ENCODE data around the gene YJEFN3. TPM values are rescaled to one million over a fixed set of nuclear protein-coding genes. Genes with fewer than 3 reads are reported as not detected.
A peak's percentile ranks its signal among the peaks of the same experiment; 100 is the strongest.

YJEFN3 gene
- total RNA-seq, 1 experiment from 2014 or later: 6.1 TPM

DNA sequence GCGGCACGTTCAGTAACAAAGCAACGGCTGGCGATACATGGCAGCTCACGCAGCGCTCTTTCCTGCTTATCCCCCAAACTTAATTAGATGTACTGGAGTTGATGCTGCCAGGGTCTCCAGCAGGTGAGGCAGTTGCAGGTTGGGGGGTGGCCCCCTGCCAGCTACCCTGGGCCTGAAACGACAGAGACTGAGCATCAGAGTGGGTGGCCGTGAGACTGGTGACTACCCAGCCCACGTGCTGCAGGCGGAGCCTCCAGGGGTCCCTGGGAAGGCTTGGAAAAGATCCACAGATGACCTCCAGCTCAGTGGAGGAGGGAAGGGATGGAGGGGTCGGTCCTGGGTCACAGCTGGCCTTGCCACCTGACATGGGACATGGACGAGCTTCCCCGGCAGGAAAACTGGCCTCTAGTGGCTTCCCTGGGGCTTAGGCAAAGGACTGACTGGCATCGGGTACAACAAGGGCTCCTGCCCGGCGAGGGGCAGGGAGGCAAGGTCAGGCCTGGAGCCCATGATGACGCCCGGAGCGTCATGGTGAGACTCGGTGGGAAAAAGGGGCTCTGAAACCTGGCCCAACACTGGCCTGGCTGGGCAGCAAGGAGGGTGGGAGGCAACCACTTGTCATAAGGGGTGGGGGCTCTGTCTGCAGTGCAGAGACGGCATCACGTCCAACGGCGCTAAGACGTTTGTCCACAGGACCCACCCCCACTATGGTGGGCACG, 33.4 kb downstream of the YJEFN3 start:
- H3K27ac ChIP-seq (ENCODE audit: low read length): no peak overlapping the region
- intact Hi-C loops (cut with micrococcal nuclease; ENCODE audit: unreplicated experiment): no loop called here
- H3K27me3 ChIP-seq (ENCODE audit: control insufficient read depth, insufficient read depth, low read length): no peaks in the 10 kb centered on the region
- DNase-seq (ENCODE audit: low read depth, low spot score) (no peak), ATAC-seq (no peak)
- BruUV-seq (replicated peaks): no TSS peak
- no peak overlapping the region for H3K4me3 ChIP-seq (ENCODE audit: low read depth in 2 of 2, low read length in 2 of 2)
- H3K4me1 ChIP-seq (ENCODE audit: control insufficient read depth, insufficient read depth, low read length): no peaks in the 10 kb centered on the region
- no peaks in the 10 kb centered on the region for H3K9me3 ChIP-seq (ENCODE audit: control insufficient read depth, insufficient read depth, low read depth, low read length)
- ChIA-PET POLR2A (no interaction called here), CTCF (interaction anchor here (0.6 to 1.0 kb wide), 2 partner anchors 9 to 16 kb away, joined by 3 to 5 read pairs; no protein-coding TSS in a partner anchor)
- H3K36me3 ChIP-seq (ENCODE audit: control insufficient read depth, insufficient read depth, low read length): no peaks in the 10 kb centered on the region
- in situ Hi-C loops (cut with HindIII; ENCODE audit: low pct_unique_long_range_greater_than_20kb, low sequenced_read_pairs): no loop called here
- TF ChIP-seq SIN3A (IDR thresholded peaks at IDR 0.05; ENCODE audit: borderline replicate concordance, insufficient read depth, low read depth, low read length) (no peak), POLR2AphosphoS5 (IDR thresholded peaks at IDR 0.05; ENCODE audit: low read depth, low read length) (no peak), CTCF (IDR thresholded peaks at IDR 0.05) (no peak), TCF7L2 (IDR thresholded peaks at IDR 0.05; ENCODE audit: low read depth, low read length) (no peak)
- TF ChIP-seq, protein P1, sequence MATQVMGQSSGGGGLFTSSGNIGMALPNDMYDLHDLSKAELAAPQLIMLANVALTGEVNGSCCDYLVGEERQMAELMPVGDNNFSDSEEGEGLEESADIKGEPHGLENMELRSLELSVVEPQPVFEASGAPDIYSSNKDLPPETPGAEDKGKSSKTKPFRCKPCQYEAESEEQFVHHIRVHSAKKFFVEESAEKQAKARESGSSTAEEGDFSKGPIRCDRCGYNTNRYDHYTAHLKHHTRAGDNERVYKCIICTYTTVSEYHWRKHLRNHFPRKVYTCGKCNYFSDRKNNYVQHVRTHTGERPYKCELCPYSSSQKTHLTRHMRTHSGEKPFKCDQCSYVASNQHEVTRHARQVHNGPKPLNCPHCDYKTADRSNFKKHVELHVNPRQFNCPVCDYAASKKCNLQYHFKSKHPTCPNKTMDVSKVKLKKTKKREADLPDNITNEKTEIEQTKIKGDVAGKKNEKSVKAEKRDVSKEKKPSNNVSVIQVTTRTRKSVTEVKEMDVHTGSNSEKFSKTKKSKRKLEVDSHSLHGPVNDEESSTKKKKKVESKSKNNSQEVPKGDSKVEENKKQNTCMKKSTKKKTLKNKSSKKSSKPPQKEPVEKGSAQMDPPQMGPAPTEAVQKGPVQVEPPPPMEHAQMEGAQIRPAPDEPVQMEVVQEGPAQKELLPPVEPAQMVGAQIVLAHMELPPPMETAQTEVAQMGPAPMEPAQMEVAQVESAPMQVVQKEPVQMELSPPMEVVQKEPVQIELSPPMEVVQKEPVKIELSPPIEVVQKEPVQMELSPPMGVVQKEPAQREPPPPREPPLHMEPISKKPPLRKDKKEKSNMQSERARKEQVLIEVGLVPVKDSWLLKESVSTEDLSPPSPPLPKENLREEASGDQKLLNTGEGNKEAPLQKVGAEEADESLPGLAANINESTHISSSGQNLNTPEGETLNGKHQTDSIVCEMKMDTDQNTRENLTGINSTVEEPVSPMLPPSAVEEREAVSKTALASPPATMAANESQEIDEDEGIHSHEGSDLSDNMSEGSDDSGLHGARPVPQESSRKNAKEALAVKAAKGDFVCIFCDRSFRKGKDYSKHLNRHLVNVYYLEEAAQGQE (IDR thresholded peaks at IDR 0.05; ENCODE audit: insufficient read depth in 1 of 2, low read depth in 2 of 2, low read length in 1 of 2): no peak

GRCh38 chr19:19562665-19563347, 34.1 kb downstream of the YJEFN3 start:
- Histone ChIP-seq H3K27ac (ENCODE audit: low read length) (no peak overlapping the region), H3K27me3 (ENCODE audit: control insufficient read depth, insufficient read depth, low read length) (no peaks in the 10 kb centered on the region), H3K4me3 (ENCODE audit: low read depth in 2 of 2, low read length in 2 of 2) (no peak overlapping the region), H3K4me1 (ENCODE audit: control insufficient read depth, insufficient read depth, low read length) (no peaks in the 10 kb centered on the region), H3K9me3 (ENCODE audit: control insufficient read depth, insufficient read depth, low read depth, low read length) (no peaks in the 10 kb centered on the region), H3K36me3 (ENCODE audit: control insufficient read depth, insufficient read depth, low read length) (no peaks in the 10 kb centered on the region)
- POLR2A ChIA-PET: no interaction called here
- ATAC-seq (peak; percentile 66), DNase-seq (ENCODE audit: low read depth, low spot score) (no peak)
- intact Hi-C loops (cut with micrococcal nuclease; ENCODE audit: unreplicated experiment) (no loop called here), in situ Hi-C loops (cut with HindIII; ENCODE audit: low pct_unique_long_range_greater_than_20kb, low sequenced_read_pairs) (no loop called here)
- BruUV-seq (replicated peaks): no TSS peak
- no peak for TF ChIP-seq TCF7L2 (IDR thresholded peaks at IDR 0.05; ENCODE audit: low read depth, low read length)
- no peak; the same call in 1 of the 2 replicates for TF ChIP-seq CTCF (IDR thresholded peaks at IDR 0.05)
- TF ChIP-seq, protein P1 (IDR thresholded peaks at IDR 0.05; ENCODE audit: insufficient read depth in 1 of 2, low read depth in 2 of 2, low read length in 1 of 2): no peak
- TF ChIP-seq POLR2AphosphoS5 (IDR thresholded peaks at IDR 0.05; ENCODE audit: low read depth, low read length): no peak
- no peak for TF ChIP-seq SIN3A (IDR thresholded peaks at IDR 0.05; ENCODE audit: borderline replicate concordance, insufficient read depth, low read depth, low read length)
- CTCF ChIA-PET: no interaction called here
